ENCODE data around the gene AP1M2.

DNA sequence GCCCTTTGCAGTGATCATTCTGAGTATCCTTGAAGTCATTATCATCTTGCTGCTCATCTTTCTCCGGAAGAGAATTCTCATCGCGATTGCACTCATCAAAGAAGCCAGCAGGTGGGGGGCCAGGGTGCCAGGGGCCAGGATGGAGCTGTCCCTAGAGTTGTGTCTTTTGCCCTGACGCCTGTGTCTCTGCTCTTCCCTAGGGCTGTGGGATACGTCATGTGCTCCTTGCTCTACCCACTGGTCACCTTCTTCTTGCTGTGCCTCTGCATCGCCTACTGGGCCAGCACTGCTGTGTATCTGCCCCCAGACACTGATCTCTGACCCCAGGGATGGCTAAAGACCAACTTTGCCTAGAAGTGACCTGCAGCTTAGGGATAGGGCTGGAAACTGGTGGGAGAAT, 47.9 kb upstream of the AP1M2 start:
- no peak for TF ChIP-seq EZH2 (IDR thresholded peaks at IDR 0.05; ENCODE audit: borderline replicate concordance, low read length)
- TF ChIP-seq, protein P1, sequence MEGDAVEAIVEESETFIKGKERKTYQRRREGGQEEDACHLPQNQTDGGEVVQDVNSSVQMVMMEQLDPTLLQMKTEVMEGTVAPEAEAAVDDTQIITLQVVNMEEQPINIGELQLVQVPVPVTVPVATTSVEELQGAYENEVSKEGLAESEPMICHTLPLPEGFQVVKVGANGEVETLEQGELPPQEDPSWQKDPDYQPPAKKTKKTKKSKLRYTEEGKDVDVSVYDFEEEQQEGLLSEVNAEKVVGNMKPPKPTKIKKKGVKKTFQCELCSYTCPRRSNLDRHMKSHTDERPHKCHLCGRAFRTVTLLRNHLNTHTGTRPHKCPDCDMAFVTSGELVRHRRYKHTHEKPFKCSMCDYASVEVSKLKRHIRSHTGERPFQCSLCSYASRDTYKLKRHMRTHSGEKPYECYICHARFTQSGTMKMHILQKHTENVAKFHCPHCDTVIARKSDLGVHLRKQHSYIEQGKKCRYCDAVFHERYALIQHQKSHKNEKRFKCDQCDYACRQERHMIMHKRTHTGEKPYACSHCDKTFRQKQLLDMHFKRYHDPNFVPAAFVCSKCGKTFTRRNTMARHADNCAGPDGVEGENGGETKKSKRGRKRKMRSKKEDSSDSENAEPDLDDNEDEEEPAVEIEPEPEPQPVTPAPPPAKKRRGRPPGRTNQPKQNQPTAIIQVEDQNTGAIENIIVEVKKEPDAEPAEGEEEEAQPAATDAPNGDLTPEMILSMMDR (IDR thresholded peaks at IDR 0.05; ENCODE audit: low read length), result no peak

Measured in OCI-LY1 (cell line).